HepG2 (cell line): ENCODE data around the gene COL27A1. TPM values are rescaled to one million over a fixed set of nuclear protein-coding genes. Genes with fewer than 3 reads are reported as not detected.
A peak's percentile ranks its signal among the peaks of the same experiment; 100 is the strongest.

Source experiments
- ATAC-seq: fragments of 200-7000 bp; cut with Tn5 transposase; 3 replicates; pipeline ENCODE4 v1.9.1; 2020; ENCODE audit warnings: mild to moderate bottlenecking, moderate library complexity
- BruUV-seq: library from RNA; stranded (reverse); fragments of 400-500 nt; replicated peaks from 2 replicates; lab custom pipeline; 2021; lab: Mats Ljungman, UMichigan
- CTCF ChIA-PET: fragments of 300-600 bp; formaldehyde crosslinking; extraction: SDS; loops from one replicate; lab custom pipeline; 2021; ENCODE audit warnings: low total read pairs, inconsistent platforms, low intra/inter-chr PET ratio; lab: Yijun Ruan, JAX
- POLR2A ChIA-PET: fragments of 350-600 bp; sonication (Branson Sonifier 250); formaldehyde crosslinking; loops from one replicate; lab custom pipeline; 2020; ENCODE audit warnings: antibody characterized with exemption, inconsistent platforms; lab: Yijun Ruan, JAX
- DNase-seq: peaks from one replicate; pipeline ENCODE4 v3.0.0-alpha.2; 2015; ENCODE audit warnings: low spot score
- FAIRE-seq: peaks from 3 replicates; lab custom pipeline; 2011; peaks lifted over from hg19 to GRCh38; lab: Jason Lieb, UNC
- H2AFZ ChIP-seq: one replicate; pipeline ENCODE4 v1.6.1; 2011; ENCODE audit warnings: low read length, inconsistent platforms
- H3K27ac ChIP-seq: fragments of 300-600 bp; 3 replicates; pipeline ENCODE4 v1.8.0; 2011; ENCODE audit warnings: mixed run types, mild to moderate bottlenecking, mixed read lengths, low read length, inconsistent platforms; ENCODE audit not compliant: insufficient read depth; ENCODE audit errors: extremely low read length
- H3K27me3 ChIP-seq, 2 experiments: fragments of 200-600 bp in 1 of 2; 2 replicates in 1 of 2; 3 replicates in 1 of 2; pipeline versions ENCODE4 v1.6.0 to v1.8.0; 2011; ENCODE audit warnings: low read length in 2 of 2, mild to moderate bottlenecking in 2 of 2, moderate library complexity in 2 of 2, inconsistent platforms in 1 of 2; ENCODE audit not compliant: insufficient read depth in 2 of 2, control insufficient read depth in 1 of 2
- H3K36me3 ChIP-seq, 2 experiments: fragments of 200-600 bp in 1 of 2; replicated peaks in 1 of 2; 2 replicates in 1 of 2; 3 replicates in 1 of 2; pipeline versions ENCODE4 v1.5.1 to v1.8.0; 2011; ENCODE audit warnings: low read length in 2 of 2, inconsistent platforms in 1 of 2; ENCODE audit not compliant: insufficient read depth in 2 of 2, control insufficient read depth in 1 of 2
- H3K4me1 ChIP-seq: 2 replicates; pipeline ENCODE4 v1.5.1; 2012; ENCODE audit warnings: low read length, inconsistent platforms; ENCODE audit not compliant: insufficient read depth
- H3K4me2 ChIP-seq: 2 replicates; pipeline ENCODE4 v1.6.0; 2011; ENCODE audit warnings: low read depth, low read length, inconsistent platforms
- H3K4me3 ChIP-seq, 3 experiments: fragments of 200-600 bp in 1 of 3; sonication (generic), shearing (Covaris generic) in 1 of 3; replicated peaks in 1 of 3; 2 replicates each; pipeline ENCODE4 v1.5.1; 2011 to 2016; ENCODE audit warnings: low read length in 3 of 3, inconsistent platforms in 2 of 3, low read depth in 2 of 3, mild to moderate bottlenecking in 2 of 3, control low read depth in 1 of 3, mixed read lengths in 1 of 3; ENCODE audit not compliant: insufficient read depth in 1 of 3
- H3K79me2 ChIP-seq: one replicate; pipeline ENCODE4 v1.6.1; 2011; ENCODE audit warnings: low read length, inconsistent platforms; ENCODE audit not compliant: insufficient read depth
- H3K9ac ChIP-seq: 2 replicates; pipeline ENCODE4 v1.6.0; 2011; ENCODE audit warnings: mild to moderate bottlenecking, low read depth, low read length, inconsistent platforms; ENCODE audit not compliant: insufficient read depth
- H3K9me3 ChIP-seq: 2 replicates; pipeline ENCODE4 v1.5.1; 2012; ENCODE audit warnings: mild to moderate bottlenecking, low read length
- H4K20me1 ChIP-seq: 2 replicates; pipeline ENCODE4 v1.6.0; 2011; ENCODE audit warnings: inconsistent platforms, mild to moderate bottlenecking, low read length, moderate library complexity; ENCODE audit not compliant: insufficient read depth
- KMT2A ChIP-seq: sonication (generic); formaldehyde crosslinking; IDR thresholded peaks from 2 replicates; pipeline ENCODE4 v1.4.0; 2020; ENCODE audit warnings: missing genetic modification reagents
- MLLT10 ChIP-seq: sonication (generic); formaldehyde crosslinking; IDR thresholded peaks from 2 replicates; pipeline ENCODE4 v1.4.0; 2020; ENCODE audit warnings: missing genetic modification reagents
- USF2 ChIP-seq, 2 experiments: sonication (generic) in 1 of 2; formaldehyde crosslinking in 1 of 2; IDR thresholded peaks; 2 replicates each; pipeline versions ENCODE4 v1.5.1 to v1.6.1; 2011 to 2020; ENCODE audit warnings: borderline replicate concordance in 1 of 2, low read depth in 1 of 2, low read length in 1 of 2, mild to moderate bottlenecking in 1 of 2, missing genetic modification reagents in 1 of 2, moderate library complexity in 1 of 2
- ZIK1 ChIP-seq: sonication (generic); formaldehyde crosslinking; IDR thresholded peaks from 2 replicates; pipeline ENCODE4 v1.5.0; 2020; ENCODE audit warnings: mild to moderate bottlenecking, low read depth, missing genetic modification reagents, borderline replicate concordance
- ZNF44 ChIP-seq: sonication (generic); formaldehyde crosslinking; IDR thresholded peaks from 2 replicates; pipeline ENCODE4 v1.5.1; 2020; ENCODE audit warnings: mild to moderate bottlenecking, missing genetic modification reagents
- ZNF619 ChIP-seq: sonication (generic); formaldehyde crosslinking; IDR thresholded peaks from 2 replicates; pipeline ENCODE4 v1.4.0; 2020; ENCODE audit warnings: mild to moderate bottlenecking, missing genetic modification reagents
- ZNF652 ChIP-seq: IDR thresholded peaks from 2 replicates; pipeline ENCODE4 v1.6.1; 2016; ENCODE audit warnings: low read depth, borderline replicate concordance
- ZNF660 ChIP-seq: sonication (generic); formaldehyde crosslinking; IDR thresholded peaks from 2 replicates; pipeline ENCODE4 v1.5.1; 2020; ENCODE audit warnings: mild to moderate bottlenecking, low read depth, missing genetic modification reagents, borderline replicate concordance
- WGBS: methylation state at CpG from one replicate; pipeline ENCODE4 v1.1.6; 2017; ENCODE audit warnings: low lambda C conversion rate; 5-methylcytosine and 5-hydroxymethylcytosine counted together
- in situ Hi-C: cut with HindIII; loops from 2 replicates; pipeline ENCODE4 v1.10.0; 2017; ENCODE audit warnings: low pct_unique_long_range_greater_than_20kb; ENCODE audit not compliant: extremely low pct_ligation_motif_present
- intact Hi-C: fragments of 100-400 bp; cut with micrococcal nuclease; formaldehyde crosslinking; loops from one replicate; pipeline ENCODE4 v1.10.0; 2022; ENCODE audit not compliant: unreplicated experiment
- polyA plus RNA-seq, 8 experiments: library from polyadenylated mRNA; depleted of rRNA in 3 of 8; stranded (reverse) in 7 of 8; unstranded in 1 of 8; fragments of >200 nt; fragmentation: Illumina TruSeq in 4 of 8; extraction: Trizol in 4 of 8; gene quantifications; 2 replicates each; pipeline versions ENCODE4 v1.2.1 to v1.2.3, GENCODE V29; 2011 to 2016; ENCODE audit warnings: low read depth in 4 of 8, missing spikeins in 1 of 8, mixed read lengths in 1 of 8; ENCODE audit not compliant: insufficient read depth in 1 of 8
- total RNA-seq, 5 experiments: library from RNA; depleted of rRNA; stranded (reverse); fragments of >200 nt; fragmentation: Illumina TruSeq; extraction: Trizol; gene quantifications; 2 replicates each; pipeline ENCODE4 v1.2.3, GENCODE V29; 2016; ENCODE audit warnings: low read depth in 1 of 5
- TF ChIP-seq, protein P1 (sequence below): sonication (generic); formaldehyde crosslinking; IDR thresholded peaks from 2 replicates; pipeline ENCODE4 v1.5.1; 2020; ENCODE audit warnings: missing genetic modification reagents, mild to moderate bottlenecking, borderline replicate concordance

Gene COL27A1
- total and polyA plus RNA-seq, 2 of the 13 experiments (the other 11 are each of a cell fraction or from before 2014, with no cell fraction given), result 71.3 to 89.1 TPM

DNA sequence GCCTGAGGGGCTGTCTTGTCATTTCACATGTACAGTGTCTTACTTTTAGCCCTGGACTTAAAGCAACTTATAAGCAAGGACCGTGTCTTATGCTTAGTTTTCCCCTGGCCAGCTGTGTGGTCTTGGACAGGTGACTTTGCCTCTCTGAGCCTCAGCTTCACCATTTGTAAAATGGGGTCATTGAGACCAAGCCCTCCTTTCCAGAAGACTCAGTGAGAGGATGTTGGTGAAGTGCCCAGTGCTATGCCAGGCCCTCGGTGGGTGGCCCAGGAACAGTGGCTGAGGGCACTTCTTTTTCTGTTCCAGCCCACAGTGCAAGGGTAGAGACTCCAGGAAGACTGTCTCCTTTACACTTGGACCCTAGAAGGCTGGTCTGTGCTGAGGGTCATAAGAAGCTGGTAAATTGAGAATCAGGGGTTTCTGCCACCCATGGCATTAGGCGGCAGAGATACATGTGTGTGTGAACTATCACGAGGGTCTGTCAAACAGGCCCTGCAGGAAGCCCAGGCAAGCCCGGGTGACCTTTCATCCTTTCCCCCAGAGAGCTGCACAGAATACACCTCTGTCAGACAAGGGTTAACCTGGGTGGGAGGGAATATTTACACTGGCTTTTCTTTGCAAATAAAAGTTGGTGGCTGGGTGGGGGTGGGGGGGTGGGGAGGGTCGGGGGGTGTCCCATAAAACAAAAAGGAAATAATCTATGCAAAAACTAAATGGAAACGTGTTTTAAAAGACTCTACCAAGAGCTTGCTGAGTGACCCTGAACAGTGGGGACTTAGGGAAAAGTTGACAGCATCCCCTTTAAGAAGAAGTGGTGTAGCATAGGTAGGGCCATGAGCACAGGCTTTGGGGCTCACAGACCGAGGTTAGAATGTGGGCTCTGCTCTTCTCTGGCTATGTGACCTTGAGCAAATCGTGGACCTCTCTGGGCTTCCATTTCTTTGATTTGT is 35.8 kb upstream of the COL27A1 start (continued):
- no peak for TF ChIP-seq ZNF619 (CRISPR knock-in tag)
- no peak for TF ChIP-seq ZNF660 (CRISPR knock-in tag)
- no peak for TF ChIP-seq MLLT10 (CRISPR knock-in tag)

- Histone ChIP-seq H3K9me3 (no peaks in the 10 kb centered on the region), H3K4me2 (peak overlapping the region; percentile 72), H3K9ac (no peak overlapping the region; the same call in 1 of the 2 replicates), H4K20me1 (no peaks in the 10 kb centered on the region), H3K4me1 (peaks cover 96% of the 10 kb centered on the region), H3K4me3 (peak overlapping the region in 1 of 3 experiments; percentile 25; a peak in 1 of 6 replicates), H3K27ac (peak overlapping the region; percentile 67), H3K36me3 (no peaks in the 10 kb centered on the region), H3K27me3 (no peaks in the 10 kb centered on the region), H2AFZ (no peak overlapping the region), H3K79me2 (no peaks in the 10 kb centered on the region)
- in situ Hi-C loops (no loop called here), intact Hi-C loops (no loop called here)
- TF ChIP-seq, protein P1, sequence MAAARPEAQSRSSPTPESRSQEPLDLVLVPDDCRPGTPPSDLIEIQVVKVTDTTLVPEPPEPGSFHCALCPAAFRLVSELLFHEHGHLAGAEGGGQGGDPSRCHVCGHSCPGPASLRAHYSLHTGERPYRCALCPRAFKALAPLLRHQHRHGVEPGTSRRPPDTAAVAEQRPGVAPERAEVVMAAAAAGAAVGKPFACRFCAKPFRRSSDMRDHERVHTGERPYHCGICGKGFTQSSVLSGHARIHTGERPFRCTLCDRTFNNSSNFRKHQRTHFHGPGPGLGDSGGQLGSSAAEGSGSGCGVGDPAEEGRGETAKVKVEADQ (CRISPR knock-in tag), result no peak
- TF ChIP-seq USF2 (IDR thresholded peaks at IDR 0.05; ENCODE audit: low read depth, low read length) (no peak), USF2 (CRISPR knock-in tag; IDR thresholded peaks at IDR 0.05; ENCODE audit: borderline replicate concordance) (0 out of 2 replicates have a peak, but pooled peaks have one; percentile 29), KMT2A (CRISPR knock-in tag) (no peak), ZNF44 (CRISPR knock-in tag) (0 out of 2 replicates have a peak, but pooled peaks have one; percentile 56), ZNF652 (CRISPR knock-in tag) (peak; percentile 58; the same call in 1 of the 2 replicates), ZIK1 (CRISPR knock-in tag) (no peak)
- BruUV-seq, result no TSS peak
- ChIA-PET CTCF (no interaction called here), POLR2A (interaction anchor here (1.0 to 5.6 kb wide), 11 partner anchors 7 to 56 kb away, joined by 4 to 107 read pairs (median 30); partner anchors contain the start of genes AMBP, COL27A1 and KIF12)
- no peak for ATAC-seq
- no peak for FAIRE-seq
- 32% methylated on average over 4 of the region's 4 CpGs for WGBS
- no peak for DNase-seq
Measured at GRCh38 chr9:114120192-114121014, 34.9 kb upstream of the COL27A1 start.
